SHP77 (cell line): ENCODE measurements around the gene TNFRSF4.
A peak's percentile ranks its signal among the peaks of the same experiment; 100 is the strongest.

Experiments used
- DNase-seq, 2 experiments: peaks; one replicate each; lab custom pipeline; 2025; lab: John Stamatoyannopoulos, UW

The TNFRSF4 gene

GRCh38 chr1:1245178-1245816 is 31.3 kb upstream of the TNFRSF4 start:
- no peak for DNase-seq

GRCh38 chr1:1244192-1244811 is 30.3 kb upstream of the TNFRSF4 start:
- no peak for DNase-seq

- no peak for DNase-seq
Measured at GRCh38 chr1:1243807-1244191, 29.8 kb upstream of the TNFRSF4 start.

DNA sequence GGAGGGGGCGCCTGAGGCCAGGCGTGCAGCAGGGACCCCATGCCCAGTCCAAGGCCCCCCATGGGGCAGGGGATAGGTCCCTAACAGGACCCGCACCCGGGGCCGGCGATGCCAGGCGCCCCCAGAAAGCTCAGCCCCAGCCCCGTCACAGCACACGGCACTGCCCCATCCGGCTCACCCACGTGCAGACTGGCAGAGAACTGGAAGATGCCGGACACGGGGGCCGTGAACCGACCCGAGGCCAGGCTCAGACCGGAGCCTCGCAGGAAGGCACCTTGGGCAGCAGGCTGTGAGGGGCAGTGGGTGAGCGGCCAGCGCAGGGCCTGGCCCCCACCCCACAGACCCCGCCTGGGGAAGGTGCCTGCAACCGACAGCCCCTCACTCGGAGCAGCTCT is 29.3 kb upstream of the TNFRSF4 start:
- no peak for DNase-seq

DNA sequence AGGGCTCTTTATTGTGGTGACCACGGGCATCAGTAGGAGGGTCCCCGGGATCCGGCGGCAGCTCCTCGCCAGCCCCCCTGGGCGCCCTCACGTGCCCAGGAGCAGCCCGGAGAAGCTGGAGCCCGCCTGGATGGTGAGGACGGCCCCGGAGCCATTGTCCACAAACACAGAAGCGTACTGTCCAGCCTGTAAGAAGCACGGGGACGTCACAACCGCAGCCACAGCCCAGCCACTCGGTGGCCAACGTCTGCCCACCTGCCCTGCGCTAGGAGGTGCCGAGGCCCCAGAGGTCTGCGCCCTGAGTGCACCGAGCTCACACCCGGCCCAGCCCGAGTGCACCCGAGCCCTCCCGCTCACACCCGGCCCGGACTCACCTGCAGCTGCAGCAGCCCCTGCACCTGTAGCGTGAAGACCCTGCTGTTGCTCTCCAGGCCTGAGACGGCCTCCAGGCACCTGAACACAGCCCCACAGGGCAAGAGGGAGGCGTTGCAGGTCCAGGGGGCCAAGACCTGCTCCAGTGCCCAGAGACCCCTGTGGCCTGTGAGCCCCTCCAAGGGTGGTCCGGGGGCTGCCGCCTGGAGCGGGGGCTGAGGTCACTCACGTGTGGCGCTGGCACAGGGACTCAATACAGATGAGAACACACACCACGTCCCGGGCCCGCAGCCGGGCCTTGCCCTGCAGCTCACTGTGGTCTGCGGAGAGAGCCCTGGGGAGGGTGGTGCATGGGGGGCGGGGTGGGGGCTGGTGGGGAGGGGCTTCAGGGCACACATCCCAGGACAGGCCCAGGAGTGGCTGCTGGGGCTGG is 28.7 kb upstream of the TNFRSF4 start:
- no peak for DNase-seq

GRCh38 chr1:1241588-1242219 is 27.8 kb upstream of the TNFRSF4 start:
- DNase-seq: no peak

GRCh38 chr1:1240822-1241587 is 27.1 kb upstream of the TNFRSF4 start:
- no peak for DNase-seq

DNA sequence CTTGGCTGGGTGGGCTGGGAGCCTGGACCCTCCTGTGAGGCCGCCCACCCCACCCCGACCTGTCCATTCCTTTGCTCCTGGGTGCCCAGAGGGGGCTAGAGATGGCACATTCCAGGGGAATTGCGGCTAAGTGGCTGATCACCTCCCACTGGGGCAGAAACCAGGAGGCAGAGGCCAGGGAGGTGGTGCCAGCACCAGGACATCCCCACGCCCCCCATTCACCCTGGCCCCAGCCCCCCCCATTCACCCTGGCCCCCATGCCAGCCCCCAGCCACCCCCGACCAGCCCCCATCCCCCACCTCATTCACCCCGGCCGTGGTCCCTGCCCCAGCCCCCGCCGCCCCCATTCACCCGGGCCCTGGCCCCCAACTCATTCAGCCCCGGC is 26.4 kb upstream of the TNFRSF4 start:
- no peak for DNase-seq

DNA sequence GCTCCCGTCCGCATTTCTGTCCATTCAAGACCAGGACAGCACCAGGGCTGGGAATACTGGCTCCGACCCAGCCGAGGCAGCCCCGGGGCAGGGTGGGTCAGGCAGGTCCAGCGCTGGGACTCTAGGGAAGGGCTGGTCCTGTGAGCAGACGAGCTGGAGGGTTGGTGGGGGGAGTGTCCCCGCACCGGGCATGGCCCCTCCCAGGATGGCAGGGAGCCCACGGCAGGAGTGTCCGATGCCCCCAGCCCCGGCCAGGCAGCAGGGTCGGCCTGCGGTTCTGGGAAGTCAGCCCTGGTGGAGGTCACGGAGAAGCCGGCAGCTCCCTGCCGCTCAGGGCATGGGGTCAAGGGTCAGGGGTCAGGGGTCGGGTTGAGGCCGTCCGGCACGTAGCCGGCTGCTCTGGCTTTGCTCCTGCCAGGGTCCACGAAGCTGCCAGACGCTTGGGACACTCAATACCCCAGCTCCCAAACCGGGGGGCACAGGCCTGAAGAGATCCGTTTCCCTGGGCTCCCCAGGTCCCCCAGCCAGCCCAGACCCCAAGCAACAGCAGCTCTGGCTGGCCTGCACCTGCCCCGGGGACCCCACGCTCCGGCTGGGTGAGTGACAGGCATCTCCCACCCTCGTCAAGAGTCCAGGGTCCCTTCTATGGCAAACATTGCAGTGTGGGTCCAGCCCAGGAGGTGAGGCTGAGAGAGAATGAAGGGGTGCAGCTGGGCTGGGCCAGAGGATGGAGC is 25.8 kb upstream of the TNFRSF4 start:
- no peak for DNase-seq

DNA sequence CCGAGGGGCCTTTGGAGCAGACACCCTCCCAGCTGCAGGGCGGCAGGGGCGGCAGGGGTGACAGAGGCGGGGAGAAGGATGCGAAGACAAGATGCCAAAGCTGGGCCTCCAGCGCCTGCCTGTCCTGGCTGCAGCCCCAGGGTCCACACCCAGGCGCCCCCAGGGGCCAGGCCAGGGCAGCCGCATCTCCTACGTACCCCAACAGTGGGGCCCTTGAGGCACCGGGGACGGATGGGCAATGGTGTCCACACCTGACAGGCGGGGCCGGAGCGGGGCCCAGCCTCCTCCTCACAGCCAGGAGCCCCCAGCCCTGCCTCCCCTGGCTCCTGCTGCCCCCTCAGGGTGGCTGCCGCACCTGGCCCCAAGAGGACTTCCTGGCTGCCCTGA is 25.3 kb upstream of the TNFRSF4 start:
- no peak for DNase-seq

DNA sequence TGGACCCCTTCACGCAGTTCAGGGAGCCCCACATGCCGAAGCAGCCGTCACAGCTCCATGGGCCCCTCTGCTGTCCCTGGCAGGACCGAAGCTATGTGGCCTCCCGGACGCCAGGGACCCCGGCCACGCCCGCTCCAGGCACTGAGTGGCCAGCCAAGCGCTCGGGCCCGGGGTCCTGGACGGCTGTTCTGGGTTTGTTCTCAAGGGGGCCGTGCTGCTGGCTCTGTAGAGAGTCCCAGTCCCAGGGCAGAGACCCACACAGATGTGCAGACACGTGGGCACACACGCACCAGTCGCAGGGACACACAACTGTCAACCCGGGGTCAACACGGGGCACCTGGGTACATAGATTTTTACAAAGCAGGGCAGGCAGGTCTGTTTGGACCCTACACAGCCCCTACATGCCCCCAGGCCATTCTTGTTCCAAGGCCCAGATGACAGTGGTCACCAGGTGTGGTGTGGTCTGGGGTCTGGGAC is 24.8 kb upstream of the TNFRSF4 start:
- no peak for DNase-seq

DNA sequence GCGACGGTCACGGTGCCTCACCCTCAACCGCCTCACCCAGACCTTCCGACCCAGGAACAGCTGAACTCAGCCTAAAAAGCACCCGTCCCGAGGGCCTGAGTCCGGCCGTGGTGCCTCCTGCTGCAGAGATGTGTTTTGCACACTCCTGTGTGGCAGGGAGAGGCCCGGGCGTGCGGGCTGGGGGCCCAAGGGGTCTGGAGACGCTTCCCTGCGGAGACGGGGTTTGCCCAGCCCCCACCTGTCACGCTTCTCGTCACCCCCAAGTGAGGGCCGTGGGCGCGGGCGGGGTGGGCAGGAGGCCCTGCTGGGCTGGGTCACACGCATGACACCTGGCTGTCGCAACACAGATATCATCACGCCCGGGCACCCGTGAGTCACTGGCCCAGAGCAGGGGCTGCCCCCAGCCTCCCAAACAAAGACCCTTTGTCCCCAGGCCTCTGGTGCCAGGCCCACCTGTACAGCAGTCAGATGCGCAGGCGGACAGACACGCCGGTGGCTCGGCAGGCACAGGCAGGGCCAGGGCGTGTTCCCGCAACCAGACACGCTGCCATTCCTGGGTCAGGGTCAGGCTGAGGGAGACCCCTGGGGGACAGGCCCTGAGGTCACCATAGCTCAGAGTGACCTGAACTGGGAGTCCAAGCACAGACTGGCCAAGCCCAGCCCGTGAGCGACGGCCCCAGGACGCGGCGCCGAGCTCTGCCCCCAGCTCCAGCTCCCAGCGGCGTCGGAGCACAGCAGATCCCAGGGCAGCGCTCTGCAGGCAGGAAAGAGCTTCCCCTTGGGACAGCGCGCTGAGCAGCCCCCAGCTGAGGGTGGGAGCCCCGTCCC is 24.1 kb upstream of the TNFRSF4 start:
- no peak for DNase-seq

GRCh38 chr1:1236945-1237873 is 23.3 kb upstream of the TNFRSF4 start:
- peak in 1 of 2 experiments; percentile 31 for DNase-seq

DNA sequence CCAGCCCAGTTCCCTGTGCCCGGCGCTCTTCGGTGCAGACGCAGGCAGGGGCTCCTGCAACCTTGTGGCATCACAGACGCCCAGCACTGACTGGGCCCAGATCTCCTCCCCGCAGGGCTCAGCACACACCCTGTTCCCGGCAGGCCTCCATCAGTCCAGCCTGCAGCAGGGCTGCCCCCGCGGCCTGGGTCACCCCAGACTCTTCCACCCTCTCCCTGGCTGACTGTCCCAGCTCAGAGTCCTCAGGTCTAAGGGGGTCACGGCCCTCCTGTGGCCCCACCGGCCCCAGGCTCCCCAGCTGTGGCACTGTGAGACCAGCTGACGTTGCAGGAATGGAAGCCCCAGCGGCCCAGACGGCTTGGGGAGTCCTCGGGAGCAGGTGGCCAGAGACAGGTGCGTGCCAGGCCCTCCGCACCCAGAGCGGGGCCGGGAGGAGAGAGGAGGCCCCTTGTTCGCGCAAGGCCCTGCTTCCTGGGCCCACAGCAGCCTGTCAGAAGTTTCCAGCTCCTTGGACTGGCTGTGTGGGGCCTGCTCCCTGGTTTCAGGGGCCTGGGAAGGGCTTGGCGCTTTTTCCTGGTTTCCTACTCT is 22.3 kb upstream of the TNFRSF4 start:
- DNase-seq: peak; percentile 32 to 46

DNA sequence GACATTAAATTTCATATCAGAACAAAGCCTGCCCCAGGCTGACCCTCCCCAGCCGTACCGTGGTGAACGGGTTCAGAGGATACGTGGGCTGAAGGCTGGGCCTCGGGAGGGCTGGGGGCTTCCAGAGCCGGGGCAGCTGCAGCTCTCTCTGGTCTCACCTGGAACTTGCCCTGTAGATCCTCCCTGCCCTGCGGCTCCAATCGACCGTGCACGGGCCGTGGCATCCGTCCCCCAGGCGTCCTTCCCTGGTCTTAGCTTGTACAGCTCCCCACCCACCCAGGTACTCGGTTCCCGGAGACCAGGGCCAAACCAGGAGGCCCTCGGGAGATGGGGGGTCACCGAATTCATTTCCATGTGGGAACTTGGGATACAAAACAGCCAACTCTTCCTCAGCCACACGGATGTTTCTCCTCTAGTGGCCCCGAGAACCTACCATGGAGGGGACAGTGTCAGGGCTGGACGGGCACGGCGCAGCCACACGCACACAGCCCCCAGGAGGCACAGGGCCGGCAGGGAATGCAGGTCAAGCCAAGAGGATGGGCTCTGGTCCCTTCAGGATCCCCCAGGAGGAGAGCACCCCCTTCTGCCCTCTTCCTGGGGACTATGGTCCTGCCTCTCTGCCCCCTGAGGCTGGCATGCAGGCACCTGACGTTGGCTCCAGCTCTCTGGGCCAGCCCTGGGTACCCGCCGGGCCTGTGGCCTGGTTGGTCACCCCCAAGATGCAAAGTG is 21.2 kb upstream of the TNFRSF4 start:
- DNase-seq: no peak

GRCh38 chr1:1234180-1234808 is 20.3 kb upstream of the TNFRSF4 start:
- DNase-seq: no peak

- no peak for DNase-seq
Measured at GRCh38 chr1:1233567-1233892, 19.6 kb upstream of the TNFRSF4 start.
